ENCODE results near the gene BUD31.

Gene BUD31

DNA sequence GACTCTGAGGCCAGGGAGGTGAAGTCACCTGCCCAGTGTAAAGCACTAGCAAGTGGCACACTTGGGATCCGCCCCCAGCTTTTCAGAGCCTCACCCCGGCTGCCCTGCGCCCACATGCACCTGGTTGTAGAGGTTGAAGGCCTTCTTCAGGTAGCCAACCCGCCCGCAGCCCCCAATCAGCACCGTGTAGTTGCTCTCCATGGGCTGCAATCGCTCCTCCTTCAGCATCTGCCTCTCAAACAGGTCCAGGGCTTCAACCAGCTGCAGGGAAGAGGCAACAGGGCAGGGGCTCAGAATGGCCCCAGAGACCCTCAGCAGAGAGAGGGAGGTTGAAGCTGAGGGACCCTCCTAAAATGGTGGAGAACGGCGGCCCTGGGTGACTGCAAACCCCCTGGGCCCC, 24.4 kb downstream of the BUD31 start:
- ChIA-PET POLR2A (interaction anchor here (0.5 kb wide), 1 partner anchor 29 kb away, joined by 9 read pairs; no protein-coding TSS in a partner anchor), CTCF (no interaction called here)
- DNase-seq (ENCODE audit: extremely low spot score) = no peak
- TF ChIP-seq, protein P1, sequence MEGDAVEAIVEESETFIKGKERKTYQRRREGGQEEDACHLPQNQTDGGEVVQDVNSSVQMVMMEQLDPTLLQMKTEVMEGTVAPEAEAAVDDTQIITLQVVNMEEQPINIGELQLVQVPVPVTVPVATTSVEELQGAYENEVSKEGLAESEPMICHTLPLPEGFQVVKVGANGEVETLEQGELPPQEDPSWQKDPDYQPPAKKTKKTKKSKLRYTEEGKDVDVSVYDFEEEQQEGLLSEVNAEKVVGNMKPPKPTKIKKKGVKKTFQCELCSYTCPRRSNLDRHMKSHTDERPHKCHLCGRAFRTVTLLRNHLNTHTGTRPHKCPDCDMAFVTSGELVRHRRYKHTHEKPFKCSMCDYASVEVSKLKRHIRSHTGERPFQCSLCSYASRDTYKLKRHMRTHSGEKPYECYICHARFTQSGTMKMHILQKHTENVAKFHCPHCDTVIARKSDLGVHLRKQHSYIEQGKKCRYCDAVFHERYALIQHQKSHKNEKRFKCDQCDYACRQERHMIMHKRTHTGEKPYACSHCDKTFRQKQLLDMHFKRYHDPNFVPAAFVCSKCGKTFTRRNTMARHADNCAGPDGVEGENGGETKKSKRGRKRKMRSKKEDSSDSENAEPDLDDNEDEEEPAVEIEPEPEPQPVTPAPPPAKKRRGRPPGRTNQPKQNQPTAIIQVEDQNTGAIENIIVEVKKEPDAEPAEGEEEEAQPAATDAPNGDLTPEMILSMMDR (IDR thresholded peaks at IDR 0.05; ENCODE audit: control extremely low read depth, extremely low read depth, low read depth, missing control alignments) = no peak

DNA sequence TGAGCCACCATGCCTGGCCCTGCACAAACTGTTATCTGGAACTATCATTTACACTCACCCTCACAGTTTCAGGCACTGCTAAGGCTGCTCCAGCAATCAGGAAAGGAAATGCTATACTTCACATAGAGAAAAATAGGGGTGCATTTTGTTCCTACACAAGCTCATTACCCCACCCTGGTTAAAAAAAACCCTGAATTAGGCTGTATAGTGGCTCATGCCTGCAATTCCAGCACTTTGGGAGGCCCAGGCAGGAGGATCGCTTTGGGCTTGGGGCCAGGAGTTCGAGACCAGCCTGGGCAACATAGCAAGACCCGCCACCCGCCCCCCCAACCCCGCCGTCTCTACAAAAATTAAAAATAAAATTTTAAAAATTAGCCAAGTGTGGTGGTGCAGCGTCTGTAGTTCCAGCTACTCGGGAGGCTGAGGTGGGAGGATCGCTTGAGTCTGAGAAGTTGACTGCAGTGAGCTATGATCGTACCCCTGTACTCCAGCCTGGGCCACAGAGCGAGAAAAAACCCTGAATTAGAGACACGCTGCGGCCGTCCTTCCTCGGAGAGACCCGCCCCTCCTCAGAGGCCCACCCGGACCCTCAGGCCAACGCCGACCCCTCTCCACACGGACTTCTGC, 29.3 kb downstream of the BUD31 start:
- TF ChIP-seq, protein P1 (IDR thresholded peaks at IDR 0.05; ENCODE audit: control extremely low read depth, extremely low read depth, low read depth, missing control alignments) = no peak
- no peak for DNase-seq (ENCODE audit: extremely low spot score)
- POLR2A ChIA-PET = interaction anchor here (0.6 to 1.0 kb wide), 5 partner anchors 16 to 67 kb away, joined by 3 read pairs; no protein-coding TSS in a partner anchor
- CTCF ChIA-PET = interaction anchor here (0.6 kb wide), 1 partner anchor 21 kb away, joined by 3 read pairs; no protein-coding TSS in a partner anchor

DNA sequence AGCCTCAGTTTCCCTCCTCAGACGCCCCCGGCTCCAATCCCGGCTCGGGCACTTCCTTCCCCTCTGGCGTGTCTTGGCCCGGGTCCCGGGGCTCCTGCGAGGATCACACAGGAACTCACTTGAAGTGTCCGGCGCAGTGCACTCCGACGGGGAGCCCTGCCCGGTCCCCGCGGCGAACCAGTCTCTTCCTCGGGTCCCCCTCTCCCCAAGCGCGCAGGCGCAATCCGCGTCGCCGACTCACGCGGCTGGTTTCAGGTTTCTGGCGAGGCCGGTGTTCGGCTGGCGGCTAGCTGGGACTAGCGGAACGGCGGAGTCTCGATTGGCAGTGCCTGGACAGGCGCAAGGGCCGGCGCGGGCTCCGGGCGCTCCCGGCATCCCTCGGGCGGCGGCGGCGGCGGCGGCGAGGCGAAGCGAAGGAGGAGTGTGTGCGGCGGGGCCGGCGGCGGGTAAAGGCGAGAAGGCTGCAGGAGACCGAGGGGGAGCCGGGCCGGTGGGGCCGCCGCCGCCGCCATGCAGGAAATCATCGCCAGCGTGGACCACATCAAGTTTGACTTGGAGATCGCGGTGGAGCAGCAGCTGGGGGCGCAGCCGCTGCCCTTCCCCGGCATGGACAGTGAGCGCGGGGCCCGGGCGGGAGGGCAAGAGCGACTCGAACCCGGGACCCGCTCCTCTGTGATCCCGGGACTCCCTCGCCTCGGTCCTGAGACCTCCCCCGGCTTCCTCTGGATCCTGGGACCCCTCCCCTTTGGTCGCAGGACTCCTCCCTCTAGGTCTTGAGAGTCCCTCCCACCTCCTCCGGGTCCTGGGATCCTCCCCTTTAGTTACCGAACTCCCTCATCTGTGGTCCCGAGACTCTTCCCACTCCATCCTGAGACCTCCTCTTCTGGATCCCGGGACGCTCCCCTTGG, 30.1 kb downstream of the BUD31 start, which contains the start of the genes CPSF4 and PTCD1:
TSS of gene CPSF4 (plus strand) at position 371 of the 908 bp plus-strand sequence. CDS start at position 511, 140 bp downstream.
TSS of gene PTCD1 (minus strand) at position 226 of the 908 bp plus-strand sequence. CDS start 3,556 bp downstream, outside the sequence.
- DNase-seq (ENCODE audit: extremely low spot score) = peak; percentile 99
- ChIA-PET POLR2A (interaction anchor here (0.6 to 1.0 kb wide), 6 partner anchors 9 to 66 kb away, joined by 3 read pairs; no protein-coding TSS in a partner anchor), CTCF (interaction anchor here (0.6 to 1.2 kb wide), 2 partner anchors 20 to 23 kb away, joined by 3 read pairs; no protein-coding TSS in a partner anchor)
- TF ChIP-seq, protein P1 (IDR thresholded peaks at IDR 0.05; ENCODE audit: control extremely low read depth, extremely low read depth, low read depth, missing control alignments) = no peak

DNA sequence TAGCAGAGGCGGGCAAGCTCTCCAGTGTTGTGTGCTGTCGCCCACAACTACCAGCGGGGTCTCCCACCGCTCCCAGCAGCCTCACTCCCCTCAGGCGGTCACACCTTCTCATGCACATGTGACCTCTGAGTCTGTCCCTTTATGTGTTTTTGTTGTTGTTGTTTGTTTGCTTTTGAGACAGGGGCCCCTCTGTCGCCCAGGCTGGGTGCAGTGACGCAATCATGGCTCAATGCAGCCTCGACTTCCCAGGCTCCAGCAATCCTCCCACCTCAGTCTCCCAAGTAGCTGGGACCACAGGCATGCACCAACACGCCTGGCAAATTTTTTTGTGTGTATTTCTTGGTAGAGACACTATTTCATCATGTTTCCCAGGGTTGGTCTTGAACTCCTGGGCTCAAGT, 31.4 kb downstream of the BUD31 start:
- ChIA-PET POLR2A (no interaction called here), CTCF (no interaction called here)

DNA sequence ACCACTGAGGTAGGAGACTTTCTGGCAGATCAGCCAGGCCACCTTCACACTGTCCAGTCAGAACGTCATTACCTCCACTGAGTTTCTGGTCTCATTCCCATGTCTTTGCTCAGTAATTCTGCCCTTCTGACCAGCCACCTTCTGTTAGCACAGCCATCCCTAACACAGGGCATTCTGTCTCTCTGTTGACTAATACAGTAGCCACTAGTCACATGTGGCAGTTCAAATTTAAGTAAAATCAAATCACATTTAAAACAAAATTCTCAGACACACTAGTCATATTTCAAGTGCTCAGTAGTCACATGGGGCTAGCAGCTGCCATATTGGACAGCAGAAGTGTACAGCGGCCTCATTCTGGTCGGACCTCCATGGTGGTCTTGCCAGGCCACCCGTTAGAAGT, 37.3 kb downstream of the BUD31 start:
- TF ChIP-seq, protein P1 (IDR thresholded peaks at IDR 0.05; ENCODE audit: control extremely low read depth, extremely low read depth, low read depth, missing control alignments) = no peak
- ChIA-PET POLR2A (no interaction called here), CTCF (no interaction called here)
- no peak for DNase-seq (ENCODE audit: extremely low spot score)

More for the DNA sequence above, 31.4 kb downstream of the BUD31 start:
- no peak for DNase-seq (ENCODE audit: extremely low spot score)
- TF ChIP-seq, protein P1 (IDR thresholded peaks at IDR 0.05; ENCODE audit: control extremely low read depth, extremely low read depth, low read depth, missing control alignments) = no peak

DNA sequence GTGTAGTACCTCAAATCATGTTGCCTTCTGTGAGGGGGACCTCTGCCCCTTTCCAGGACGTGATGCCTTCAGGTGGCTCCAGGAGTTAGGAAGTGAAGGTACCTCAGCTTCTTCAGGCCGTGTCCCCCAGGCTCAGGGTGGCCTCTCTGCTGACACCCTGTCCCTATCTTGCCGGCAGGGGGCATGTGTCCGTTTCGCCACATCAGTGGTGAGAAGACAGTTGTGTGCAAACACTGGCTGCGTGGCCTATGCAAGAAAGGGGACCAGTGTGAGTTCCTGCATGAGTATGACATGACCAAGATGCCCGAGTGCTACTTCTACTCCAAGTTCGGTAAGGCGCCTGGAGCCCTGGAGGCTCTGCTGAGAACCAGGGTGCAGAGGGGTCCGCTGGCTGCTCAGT, 39.2 kb downstream of the BUD31 start:
- DNase-seq (ENCODE audit: extremely low spot score) = no peak
- ChIA-PET POLR2A (no interaction called here), CTCF (interaction anchor here (1.0 to 3.4 kb wide), 2 partner anchors 12 to 23 kb away, joined by 3 to 9 read pairs; no protein-coding TSS in a partner anchor)
- TF ChIP-seq, protein P1 (IDR thresholded peaks at IDR 0.05; ENCODE audit: control extremely low read depth, extremely low read depth, low read depth, missing control alignments) = no peak
